Measurements from ENCODE around the gene IFNL1. TPM values are rescaled to one million over a fixed set of nuclear protein-coding genes. Genes with fewer than 3 reads are reported as not detected.

The IFNL1 gene
- total RNA-seq, 1 experiment from 2014 or later = not detected

DNA sequence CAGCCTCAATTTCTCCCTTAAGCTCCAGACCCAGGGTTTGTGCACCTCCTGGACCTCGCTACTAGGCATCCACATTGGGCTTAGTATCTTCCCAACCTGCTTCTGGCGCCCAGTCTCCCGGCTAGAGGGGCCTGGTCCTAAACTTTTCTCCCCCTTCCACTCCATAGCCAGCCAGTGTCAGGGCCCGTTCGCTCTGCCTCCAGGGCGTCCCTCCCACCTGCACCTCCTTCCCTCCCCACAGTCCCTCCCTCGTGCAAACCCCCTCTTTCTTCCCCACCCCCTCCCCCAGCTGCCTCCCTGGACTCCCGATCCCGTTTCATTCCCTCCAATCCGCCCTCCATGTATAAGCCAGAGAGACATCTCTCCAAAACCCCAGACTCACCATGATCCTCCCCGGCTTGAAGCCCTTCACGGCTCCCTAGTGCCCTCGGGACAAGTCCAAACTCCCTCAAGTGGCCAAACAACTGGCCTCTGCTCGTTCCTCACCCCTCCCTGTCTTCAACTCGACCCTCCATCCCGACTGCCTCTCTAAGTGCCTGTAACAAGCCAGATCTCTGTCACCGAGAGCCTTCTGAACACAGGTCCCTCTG, 45.0 kb downstream of the IFNL1 start:
- BruUV-seq (replicated peaks) = no TSS peak
- Mint-ChIP-seq H3K27ac (ENCODE audit: low read depth, unreplicated experiment) (peak overlapping the region; percentile 94), H3K4me1 (ENCODE audit: insufficient read depth, unreplicated experiment) (peaks cover 48% of the 10 kb centered on the region), H3K36me3 (ENCODE audit: insufficient read depth, unreplicated experiment) (peaks cover 12% of the 10 kb centered on the region), H3K9me3 (ENCODE audit: unreplicated experiment) (no peaks in the 10 kb centered on the region), H3K27me3 (ENCODE audit: insufficient read depth, unreplicated experiment) (no peaks in the 10 kb centered on the region), H3K4me3 (ENCODE audit: unreplicated experiment) (peak overlapping the region; percentile 100)
- POLR2A ChIA-PET = interaction anchor here (0.6 to 1.5 kb wide), 8 partner anchors 9 to 267 kb away, joined by 3 to 11 read pairs (median 4); partner anchors contain the start of genes MED29 and PAF1
- CTCF ChIA-PET = no interaction called here
- DNase-seq (ENCODE audit: unreplicated experiment) = no peak
- TF ChIP-seq, protein P1, sequence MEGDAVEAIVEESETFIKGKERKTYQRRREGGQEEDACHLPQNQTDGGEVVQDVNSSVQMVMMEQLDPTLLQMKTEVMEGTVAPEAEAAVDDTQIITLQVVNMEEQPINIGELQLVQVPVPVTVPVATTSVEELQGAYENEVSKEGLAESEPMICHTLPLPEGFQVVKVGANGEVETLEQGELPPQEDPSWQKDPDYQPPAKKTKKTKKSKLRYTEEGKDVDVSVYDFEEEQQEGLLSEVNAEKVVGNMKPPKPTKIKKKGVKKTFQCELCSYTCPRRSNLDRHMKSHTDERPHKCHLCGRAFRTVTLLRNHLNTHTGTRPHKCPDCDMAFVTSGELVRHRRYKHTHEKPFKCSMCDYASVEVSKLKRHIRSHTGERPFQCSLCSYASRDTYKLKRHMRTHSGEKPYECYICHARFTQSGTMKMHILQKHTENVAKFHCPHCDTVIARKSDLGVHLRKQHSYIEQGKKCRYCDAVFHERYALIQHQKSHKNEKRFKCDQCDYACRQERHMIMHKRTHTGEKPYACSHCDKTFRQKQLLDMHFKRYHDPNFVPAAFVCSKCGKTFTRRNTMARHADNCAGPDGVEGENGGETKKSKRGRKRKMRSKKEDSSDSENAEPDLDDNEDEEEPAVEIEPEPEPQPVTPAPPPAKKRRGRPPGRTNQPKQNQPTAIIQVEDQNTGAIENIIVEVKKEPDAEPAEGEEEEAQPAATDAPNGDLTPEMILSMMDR (IDR thresholded peaks at IDR 0.05; ENCODE audit: unreplicated experiment) = no peak
- intact Hi-C loops (cut with micrococcal nuclease) = loop anchor here (1.0 to 5.0 kb wide), 2 partner anchors 51 to 71 kb away; partner anchors contain the start of genes MED29, PAF1 and PLEKHG2

DNA sequence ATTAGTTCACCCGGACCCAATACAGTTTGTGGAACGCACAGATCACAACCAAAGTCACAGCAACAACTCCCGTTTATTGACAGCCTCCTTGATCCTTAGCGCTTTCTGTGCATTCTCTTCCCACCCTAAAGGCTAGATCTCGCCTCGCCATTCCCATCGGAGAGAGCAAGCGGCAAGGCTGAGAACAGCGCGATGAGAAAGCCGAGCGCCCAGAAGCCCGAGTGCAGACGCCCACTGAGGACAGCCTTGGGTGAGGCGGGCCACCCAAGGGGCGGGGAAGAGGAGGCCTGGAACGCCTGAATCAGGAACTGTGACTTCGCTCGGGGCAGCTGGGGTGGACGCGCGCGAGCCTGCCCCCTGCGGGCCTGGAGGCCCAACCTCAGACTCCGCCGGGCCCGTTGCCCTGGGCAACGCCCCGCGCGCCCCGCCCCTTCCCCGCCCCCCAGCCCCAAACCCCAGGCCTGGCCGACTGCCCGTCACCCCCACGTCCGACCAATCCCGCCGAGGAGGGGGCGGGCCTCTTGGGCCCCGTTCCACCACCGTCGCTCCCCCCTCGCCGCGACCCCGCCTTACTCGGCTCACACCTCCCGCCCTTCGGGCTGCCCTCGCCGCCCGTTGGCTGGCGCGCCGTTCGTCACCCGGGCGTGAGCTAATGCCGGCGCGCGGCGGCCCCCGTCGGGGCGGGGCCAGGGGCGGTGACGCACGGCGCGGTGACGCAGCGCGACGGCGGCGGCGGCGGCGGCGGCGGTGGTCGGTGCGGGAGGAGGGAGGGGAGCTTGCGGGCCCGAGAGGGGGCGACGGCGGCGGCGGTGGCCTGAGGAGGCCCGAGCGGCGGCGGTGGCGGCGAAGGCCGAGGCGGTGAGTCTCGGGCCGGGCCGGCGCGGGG, 45.8 kb downstream of the IFNL1 start, which contains the start of gene SAMD4B:
Gene SAMD4B (plus strand): TSS at position 703 of the 886 bp plus-strand sequence. CDS start 14,473 bp downstream, outside the sequence.
- Mint-ChIP-seq H3K4me1 (ENCODE audit: insufficient read depth, unreplicated experiment) (peaks cover 48% of the 10 kb centered on the region), H3K27me3 (ENCODE audit: insufficient read depth, unreplicated experiment) (no peaks in the 10 kb centered on the region), H3K27ac (ENCODE audit: low read depth, unreplicated experiment) (peak within 1 kb of the TSS; percentile 97), H3K9me3 (ENCODE audit: unreplicated experiment) (no peaks in the 10 kb centered on the region), H3K36me3 (ENCODE audit: insufficient read depth, unreplicated experiment) (peaks cover 12% of the 10 kb centered on the region), H3K4me3 (ENCODE audit: unreplicated experiment) (peak within 1 kb of the TSS; percentile 100)
- TF ChIP-seq, protein P1 (IDR thresholded peaks at IDR 0.05; ENCODE audit: unreplicated experiment) = peak; percentile 79
- intact Hi-C loops (cut with micrococcal nuclease) = loop anchor here (1.0 to 5.0 kb wide), 2 partner anchors 50 to 70 kb away; partner anchors contain the start of genes MED29, PAF1 and PLEKHG2
- BruUV-seq (replicated peaks) = no TSS peak
- ChIA-PET POLR2A (interaction anchor here (0.6 to 1.9 kb wide), 19 partner anchors 8 to 655 kb away, joined by 3 to 14 read pairs (median 4); partner anchors contain the start of genes MED29, NFKBIB, PAF1 and PAK4), CTCF (interaction anchor here (0.6 to 1.1 kb wide), 8 partner anchors 12 to 1059 kb away, joined by 3 to 7 read pairs (median 3); no protein-coding TSS in a partner anchor)
- peak; percentile 98 for DNase-seq (ENCODE audit: unreplicated experiment)

DNA sequence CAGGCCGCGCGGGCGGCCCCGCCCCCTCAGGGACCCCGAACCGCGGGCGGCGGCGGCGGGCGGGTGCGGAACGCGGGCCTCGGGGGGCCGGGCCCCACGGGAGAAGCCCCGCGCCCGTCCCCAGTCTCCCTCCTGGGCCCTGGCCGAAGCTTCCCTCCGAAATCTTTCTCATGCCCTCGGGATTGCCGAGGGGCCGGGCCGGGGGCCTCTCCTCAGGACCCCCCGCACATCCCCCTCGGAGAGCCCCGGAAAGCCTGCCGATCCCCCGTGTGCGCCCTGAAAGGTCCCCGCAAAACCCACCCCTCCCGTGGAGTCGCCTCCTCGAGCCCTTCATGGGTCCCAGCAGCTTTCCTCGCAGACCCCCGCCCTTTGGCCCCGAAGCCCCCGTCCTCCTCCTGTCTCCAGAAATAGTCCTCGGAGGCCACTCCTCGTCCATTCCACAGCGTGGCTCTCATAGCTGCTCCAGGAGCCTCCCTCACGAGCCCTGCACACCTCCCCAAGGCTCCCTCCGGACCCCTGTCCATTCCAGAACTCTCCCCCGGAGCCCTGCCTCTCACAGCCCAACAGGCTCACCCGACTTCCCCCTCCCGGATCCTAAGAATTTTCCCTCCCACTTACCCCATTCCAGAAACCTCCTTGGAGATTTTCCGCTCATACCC, 46.6 kb downstream of the IFNL1 start:
- ChIA-PET POLR2A (interaction anchor here (0.6 to 1.9 kb wide), 18 partner anchors 12 to 1007 kb away, joined by 3 to 14 read pairs (median 5); partner anchors contain the start of genes MED29, NFKBIB, PAF1 and PAK4), CTCF (interaction anchor here (0.5 to 1.1 kb wide), 7 partner anchors 11 to 1060 kb away, joined by 3 to 7 read pairs (median 3); no protein-coding TSS in a partner anchor)
- TF ChIP-seq, protein P1 (IDR thresholded peaks at IDR 0.05; ENCODE audit: unreplicated experiment) = no peak
- Mint-ChIP-seq H3K4me3 (ENCODE audit: unreplicated experiment) (peak overlapping the region; percentile 100), H3K36me3 (ENCODE audit: insufficient read depth, unreplicated experiment) (peaks cover 12% of the 10 kb centered on the region), H3K4me1 (ENCODE audit: insufficient read depth, unreplicated experiment) (peaks cover 55% of the 10 kb centered on the region), H3K27me3 (ENCODE audit: insufficient read depth, unreplicated experiment) (no peaks in the 10 kb centered on the region), H3K9me3 (ENCODE audit: unreplicated experiment) (no peaks in the 10 kb centered on the region), H3K27ac (ENCODE audit: low read depth, unreplicated experiment) (peak overlapping the region; percentile 97)
- BruUV-seq (replicated peaks) = no TSS peak
- no peak for DNase-seq (ENCODE audit: unreplicated experiment)
- intact Hi-C loops (cut with micrococcal nuclease) = loop anchor here (5.0 kb wide), 1 partner anchor 50 kb away; the partner anchor contains the start of genes MED29 and PAF1
